SK-N-SH (cell line): Measurements from ENCODE around the gene LCN15.

Experiments used
- CTCF ChIP-seq: fragments of 200-600 bp; sonication (generic); IDR thresholded peaks from 2 replicates; pipeline ENCODE4 v1.6.1; 2017; ENCODE audit warnings: antibody characterized with exemption, mild to moderate bottlenecking, moderate library complexity
- EP300 ChIP-seq, 2 experiments: IDR thresholded peaks; 2 replicates each; pipeline versions ENCODE4 v1.4.0 to v1.6.1; 2012; ENCODE audit warnings: borderline replicate concordance in 1 of 2, low read depth in 1 of 2, low read length in 1 of 2
- GABPA ChIP-seq: IDR thresholded peaks from 2 replicates; pipeline ENCODE4 v1.4.0; 2012; ENCODE audit warnings: low read depth, mild to moderate bottlenecking
- GATA2 ChIP-seq: sonication (generic); formaldehyde crosslinking; IDR thresholded peaks from 2 replicates; pipeline ENCODE4 v1.5.0; 2020; ENCODE audit warnings: mild to moderate bottlenecking, missing genetic modification reagents
- MAX ChIP-seq: IDR thresholded peaks from 2 replicates; pipeline ENCODE4 v1.4.0; 2012; ENCODE audit warnings: low read depth
- RAD21 ChIP-seq: IDR thresholded peaks from 2 replicates; pipeline ENCODE4 v1.6.1; 2012; ENCODE audit warnings: mild to moderate bottlenecking, low read length
- REST ChIP-seq: IDR thresholded peaks from 2 replicates; pipeline ENCODE4 v1.6.1; 2012; ENCODE audit warnings: mild to moderate bottlenecking, low read depth, low read length, moderate library complexity
- RFX5 ChIP-seq: IDR thresholded peaks from 2 replicates; pipeline ENCODE4 v1.6.1; 2012; ENCODE audit warnings: mild to moderate bottlenecking, improper control_type of control experiment, low read length
- SMC3 ChIP-seq: IDR thresholded peaks from 2 replicates; pipeline ENCODE4 v1.6.1; 2012; ENCODE audit warnings: low read depth, low read length, improper control_type of control experiment
- YY1 ChIP-seq: IDR thresholded peaks from 2 replicates; pipeline ENCODE4 v1.4.0; 2012; ENCODE audit warnings: low read depth, mild to moderate bottlenecking

GRCh38 chr9:136724772-136725171, 39.5 kb downstream of the LCN15 start:
- TF ChIP-seq EP300 (IDR thresholded peaks at IDR 0.05; ENCODE audit: borderline replicate concordance in 1 of 2, low read depth in 1 of 2, low read length in 1 of 2) (no peak), RFX5 (no peak), SMC3 (no peak), CTCF (no peak), MAX (no peak), REST (no peak), GATA2 (CRISPR knock-in tag) (no peak), YY1 (no peak), RAD21 (no peak), GABPA (no peak)
